Stimulated activated CD4-positive, alpha-beta T cell treated with anti-CD3 and anti-CD28 coated beads, TNF-alpha, amount 100 ng/mL, for 4 hours (primary cell): ENCODE results near the gene ZKSCAN4.

Source experiments
- DNase-seq, 3 experiments: peaks; one replicate each; pipeline ENCODE4 v3.0.0-alpha.2; 2020; ENCODE audit warnings: low read depth in 3 of 3

Gene ZKSCAN4

DNA sequence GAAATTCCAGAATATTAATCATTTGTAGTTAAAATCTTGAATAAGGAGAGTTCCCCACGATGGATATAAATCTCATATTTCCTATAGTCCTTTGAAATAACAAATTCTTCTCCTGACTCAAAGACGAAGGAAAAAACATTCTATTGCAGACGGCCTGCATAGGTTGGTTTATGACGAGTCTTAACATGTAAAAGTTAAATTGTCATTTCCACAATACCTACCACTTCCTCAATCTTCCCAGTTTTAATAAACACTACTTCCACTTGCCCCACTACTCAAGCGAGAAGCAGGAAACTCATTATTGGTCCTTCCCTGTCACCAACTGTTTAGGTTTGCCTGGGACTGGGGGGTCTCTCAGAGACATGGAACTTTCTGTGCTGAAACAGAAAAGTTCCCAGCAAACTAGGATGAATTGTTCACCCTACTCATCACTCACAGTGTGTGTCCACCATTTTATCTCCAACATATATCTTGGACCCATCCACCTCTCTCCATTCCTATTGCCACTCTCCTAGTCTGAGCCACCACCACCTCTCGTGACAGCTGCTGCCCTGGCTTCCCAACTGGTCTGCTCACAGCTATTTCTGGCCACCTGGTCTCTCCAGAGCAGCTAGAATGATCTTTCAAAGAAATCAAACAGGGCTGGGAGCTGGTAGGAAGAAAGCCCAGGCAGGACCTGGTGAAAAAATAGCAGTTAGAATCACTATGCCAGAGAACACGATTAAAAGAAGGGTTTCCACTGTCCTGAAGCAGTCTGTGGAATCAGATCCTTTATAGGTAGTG lies 42.1 kb downstream of the ZKSCAN4 start:
- no peak for DNase-seq

DNA sequence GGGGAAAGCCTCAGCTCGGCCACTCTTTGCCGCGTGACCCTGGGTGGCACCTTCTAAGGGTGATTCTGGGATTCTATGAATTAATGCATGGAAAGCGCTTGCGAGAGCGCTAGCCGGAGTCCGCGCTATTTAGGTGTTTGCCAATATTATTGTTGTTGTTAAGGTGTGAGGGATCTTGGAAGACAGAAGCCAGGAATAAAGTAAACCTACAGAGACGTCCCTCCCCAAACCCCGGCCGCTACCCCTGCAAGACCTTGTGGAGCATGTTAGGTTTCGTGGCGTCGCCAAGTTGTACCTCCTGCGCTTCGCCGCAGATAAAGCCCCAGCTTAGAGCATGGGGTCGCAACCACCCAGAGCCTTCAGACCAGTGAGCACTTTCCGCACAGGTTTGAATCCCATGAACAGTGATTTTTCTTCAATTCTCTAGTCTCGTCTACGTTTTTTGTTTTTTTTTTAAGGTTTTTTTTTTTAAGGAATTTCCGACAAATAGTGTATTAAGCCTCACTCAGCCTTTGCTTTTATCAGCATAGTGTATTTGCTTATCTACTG lies 43.9 kb downstream of the ZKSCAN4 start:
- no peak for DNase-seq

DNA sequence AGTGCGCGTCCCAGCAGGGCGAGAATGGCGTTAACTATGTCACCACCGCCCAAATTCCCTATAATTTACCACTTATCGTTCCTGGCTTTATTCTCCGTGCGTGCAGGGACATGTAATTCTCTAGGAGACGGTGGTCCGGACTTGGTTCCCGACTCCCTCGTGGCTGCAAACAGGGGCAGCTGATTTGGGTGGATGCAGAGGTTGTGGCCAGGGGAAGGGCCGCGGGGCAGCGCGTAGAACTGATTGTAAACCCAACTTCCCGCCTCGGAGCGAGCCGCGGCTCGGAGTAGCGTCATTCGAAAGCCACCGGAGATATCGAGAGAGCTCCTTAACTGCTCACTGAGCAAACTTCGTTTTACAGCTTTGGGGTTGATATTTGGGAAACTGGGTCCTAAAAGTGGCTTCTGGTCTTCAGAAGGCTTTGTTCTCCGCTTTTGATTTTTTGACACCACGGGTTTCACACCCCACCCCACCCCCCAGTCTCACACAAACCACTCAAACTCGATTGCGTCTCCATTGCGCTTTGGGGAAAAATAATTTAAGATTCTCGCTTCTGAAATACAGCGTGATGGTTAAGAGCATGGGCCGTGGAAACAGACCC lies 44.5 kb downstream of the ZKSCAN4 start:
- no peak for DNase-seq

DNA sequence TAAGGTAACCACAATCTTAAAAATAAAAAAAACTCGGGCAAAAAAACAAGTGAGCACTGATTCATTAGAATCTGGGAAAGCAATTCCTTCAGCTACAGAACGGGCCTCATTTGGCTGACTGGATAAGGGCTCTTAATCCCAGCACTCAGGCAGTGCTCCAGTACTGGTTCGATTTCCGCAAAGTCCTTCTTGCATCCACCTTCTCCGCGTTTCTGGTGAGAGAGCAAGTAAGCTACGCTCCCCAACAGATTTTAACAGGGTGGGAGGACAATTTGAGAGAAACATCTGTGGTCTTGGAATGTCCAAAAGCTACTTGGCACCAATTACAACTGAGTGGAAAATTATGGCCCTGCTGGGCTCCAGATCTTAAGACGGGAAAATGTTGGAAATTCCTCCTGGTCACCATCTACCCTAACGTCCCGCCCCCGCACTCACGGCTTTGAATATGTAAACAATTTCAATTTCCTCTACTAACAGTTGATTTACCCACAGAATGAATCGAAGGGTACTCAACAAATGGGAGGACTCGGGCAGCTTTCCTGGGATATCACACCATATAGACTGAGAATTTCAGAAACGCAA lies 45.0 kb downstream of the ZKSCAN4 start:
- no peak for DNase-seq

DNA sequence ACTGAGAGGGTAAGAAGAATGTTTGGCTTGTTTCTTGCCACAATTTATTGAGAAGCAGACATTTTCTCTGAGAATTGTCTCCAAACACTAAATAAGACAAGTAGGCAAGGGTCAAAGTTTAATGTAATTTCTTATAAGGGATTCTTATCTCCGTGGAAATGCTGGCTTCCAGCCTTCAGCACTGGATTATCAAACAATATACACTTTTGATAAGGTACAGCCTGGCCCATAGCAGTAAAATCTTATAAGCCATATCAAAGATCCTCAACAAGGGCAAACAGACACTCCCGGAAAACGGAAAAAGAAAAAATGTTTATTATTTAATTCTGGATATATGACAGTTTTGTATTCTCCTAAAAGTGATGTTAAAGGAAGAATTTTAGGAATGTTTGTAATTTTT lies 45.5 kb downstream of the ZKSCAN4 start:
- DNase-seq: no peak

DNA sequence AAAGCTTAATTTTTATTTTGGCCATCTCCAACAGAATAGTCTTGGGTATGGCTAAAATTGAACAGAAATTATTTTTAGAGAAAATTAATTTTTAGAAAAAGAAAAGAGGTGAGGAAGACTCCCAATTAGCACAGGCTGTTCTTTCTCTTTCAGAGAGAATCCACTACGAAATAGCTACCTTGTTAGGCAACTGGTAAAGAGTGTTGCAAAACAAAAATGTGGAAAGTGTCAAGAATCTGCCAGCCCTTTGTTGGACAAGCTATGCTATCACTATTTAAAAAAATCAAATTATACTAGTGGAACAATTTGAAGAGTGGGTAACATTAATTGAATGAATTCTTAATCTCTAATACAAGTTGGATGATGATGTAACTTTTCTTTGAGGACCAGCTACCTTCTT lies 46.2 kb downstream of the ZKSCAN4 start:
- no peak for DNase-seq

DNA sequence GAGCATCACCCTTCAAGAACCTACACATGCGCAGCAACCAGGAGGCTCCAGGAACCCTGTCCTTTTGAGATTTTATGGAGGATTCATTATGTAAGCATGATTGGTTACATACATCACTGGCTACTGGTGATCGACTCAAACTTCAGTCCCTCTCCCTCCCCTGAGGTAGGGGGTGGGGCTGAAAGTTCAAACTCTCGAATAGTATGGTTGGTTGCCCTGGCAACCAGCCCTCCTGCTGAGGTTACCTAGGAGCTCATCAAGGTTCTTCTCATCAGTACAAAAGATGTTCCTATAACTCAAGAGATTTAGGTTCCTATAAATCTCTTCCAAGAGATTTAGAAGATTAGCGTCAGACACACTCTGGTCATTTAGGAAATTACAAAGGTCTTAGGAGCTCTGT lies 48.9 kb downstream of the ZKSCAN4 start:
- no peak for DNase-seq

DNA sequence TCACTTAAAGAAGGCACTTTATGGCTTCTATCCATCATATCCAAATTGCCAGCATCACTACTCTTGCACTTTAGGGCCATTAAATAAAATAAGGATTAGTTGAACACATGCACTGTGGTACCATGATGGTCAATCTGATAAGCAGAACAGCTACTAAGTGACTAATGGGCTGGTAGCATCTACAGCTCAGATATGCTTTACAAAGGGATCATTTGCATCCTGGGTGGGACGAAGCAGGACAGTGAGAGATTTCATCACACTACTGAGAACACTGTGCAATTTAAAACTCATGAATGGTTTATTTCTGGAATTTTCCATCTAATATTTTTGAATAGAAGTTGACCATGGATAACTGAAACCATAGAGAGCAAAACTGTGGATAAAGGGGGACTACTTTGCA lies 52.0 kb downstream of the ZKSCAN4 start:
- DNase-seq: no peak
